ENCODE data around the gene FANCC. TPM values are rescaled to one million over a fixed set of nuclear protein-coding genes. Genes with fewer than 3 reads are reported as not detected.

The FANCC gene
- total RNA-seq, 1 donor, result 3.8 TPM

- Histone ChIP-seq H3K9me3 (ENCODE audit: low read depth, low read length) (no peaks in the 10 kb centered on the region), H3K4me1 (ENCODE audit: insufficient read depth, low read length) (no peaks in the 10 kb centered on the region), H3K27me3 (ENCODE audit: insufficient read depth, low read length) (no peaks in the 10 kb centered on the region), H3K4me3 (ENCODE audit: low read length) (no peak overlapping the region)
Measured at GRCh38 chr9:95090023-95090791, 227.3 kb downstream of the FANCC start.

GRCh38 chr9:95089257-95090022 lies 228.1 kb downstream of the FANCC start:
- Histone ChIP-seq H3K27me3 (ENCODE audit: insufficient read depth, low read length) (no peaks in the 10 kb centered on the region), H3K9me3 (ENCODE audit: low read depth, low read length) (no peaks in the 10 kb centered on the region), H3K4me1 (ENCODE audit: insufficient read depth, low read length) (no peaks in the 10 kb centered on the region), H3K4me3 (ENCODE audit: low read length) (no peak overlapping the region)

DNA sequence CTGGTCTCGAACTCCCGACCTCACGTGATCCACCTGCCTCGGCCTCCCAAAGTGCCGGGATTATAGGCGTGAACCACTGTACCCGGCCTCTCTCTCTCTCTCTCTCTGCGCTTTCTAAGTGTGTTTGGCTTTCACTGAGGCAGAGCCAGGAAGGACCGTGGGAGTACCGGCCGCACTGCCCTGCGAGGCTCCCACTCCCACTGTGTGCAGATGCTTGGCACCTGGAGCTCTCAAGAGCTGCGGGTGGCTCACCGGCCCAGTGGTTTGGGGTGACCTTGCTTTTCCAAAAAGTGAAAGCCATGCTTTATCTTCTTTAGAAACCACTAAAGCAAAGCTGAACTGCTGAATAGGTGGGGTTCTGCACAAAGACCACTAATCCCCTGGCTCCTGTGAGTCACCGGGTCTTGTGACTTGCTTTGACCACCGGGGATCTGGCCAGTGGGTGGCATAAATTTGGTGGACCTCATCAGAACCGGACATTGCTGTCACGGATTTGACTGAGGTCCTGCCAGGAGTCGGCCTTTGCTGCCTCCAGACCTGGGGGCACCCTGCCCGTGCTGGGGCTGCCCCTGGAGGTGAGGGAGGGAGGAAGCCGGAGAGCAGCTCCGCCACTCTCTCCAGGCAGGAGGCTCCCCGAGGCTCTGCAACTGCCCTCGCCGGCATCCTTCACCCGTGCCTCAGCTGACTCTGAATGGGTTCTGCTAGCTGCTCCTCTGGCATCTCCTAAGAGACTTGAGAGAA lies 228.9 kb downstream of the FANCC start:
- Histone ChIP-seq H3K4me3 (ENCODE audit: low read length) (no peak overlapping the region), H3K27me3 (ENCODE audit: insufficient read depth, low read length) (no peaks in the 10 kb centered on the region), H3K4me1 (ENCODE audit: insufficient read depth, low read length) (no peaks in the 10 kb centered on the region), H3K9me3 (ENCODE audit: low read depth, low read length) (no peaks in the 10 kb centered on the region)

- Histone ChIP-seq H3K27me3 (ENCODE audit: insufficient read depth, low read length) (no peaks in the 10 kb centered on the region), H3K4me3 (ENCODE audit: low read length) (no peak overlapping the region), H3K4me1 (ENCODE audit: insufficient read depth, low read length) (no peaks in the 10 kb centered on the region), H3K9me3 (ENCODE audit: low read depth, low read length) (no peaks in the 10 kb centered on the region)
Measured at GRCh38 chr9:95087659-95088242, 229.8 kb downstream of the FANCC start.

DNA sequence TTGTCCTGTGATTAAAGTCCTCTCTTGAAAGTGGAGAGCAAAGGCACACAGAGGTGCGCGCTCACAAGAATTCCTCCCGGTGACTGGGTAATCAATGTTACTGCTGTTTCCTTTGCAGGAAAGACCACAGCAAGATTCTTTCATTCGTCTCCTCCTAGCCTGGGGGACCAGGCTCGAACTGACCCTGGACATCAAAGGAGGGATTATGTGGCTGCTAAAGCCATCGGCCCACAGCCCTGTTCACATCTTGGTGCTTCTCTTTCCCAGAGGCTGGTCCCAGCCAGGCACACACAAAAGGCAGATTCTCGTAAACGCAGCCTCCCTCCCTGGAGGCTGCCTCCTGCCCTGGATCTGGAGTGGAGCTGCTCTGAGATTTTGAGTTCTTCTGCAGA lies 230.9 kb downstream of the FANCC start:
- Histone ChIP-seq H3K9me3 (ENCODE audit: low read depth, low read length) (no peaks in the 10 kb centered on the region), H3K27me3 (ENCODE audit: insufficient read depth, low read length) (no peaks in the 10 kb centered on the region), H3K4me1 (ENCODE audit: insufficient read depth, low read length) (no peaks in the 10 kb centered on the region), H3K4me3 (ENCODE audit: low read length) (no peak overlapping the region)

GRCh38 chr9:95085861-95086563 lies 231.5 kb downstream of the FANCC start:
- Histone ChIP-seq H3K4me3 (ENCODE audit: low read length) (no peak overlapping the region), H3K4me1 (ENCODE audit: insufficient read depth, low read length) (no peaks in the 10 kb centered on the region)

GRCh38 chr9:95085036-95085770 lies 232.3 kb downstream of the FANCC start:
- Histone ChIP-seq H3K4me3 (ENCODE audit: low read length) (no peak overlapping the region), H3K9me3 (ENCODE audit: low read depth, low read length) (no peaks in the 10 kb centered on the region), H3K4me1 (ENCODE audit: insufficient read depth, low read length) (no peaks in the 10 kb centered on the region), H3K27me3 (ENCODE audit: insufficient read depth, low read length) (no peaks in the 10 kb centered on the region)

More at GRCh38 chr9:95085861-95086563, 231.5 kb downstream of the FANCC start:
- no peaks in the 10 kb centered on the region for H3K27me3 ChIP-seq (ENCODE audit: insufficient read depth, low read length)
- no peaks in the 10 kb centered on the region for H3K9me3 ChIP-seq (ENCODE audit: low read depth, low read length)

- H3K4me1 ChIP-seq (ENCODE audit: insufficient read depth, low read length), result no peaks in the 10 kb centered on the region
- H3K9me3 ChIP-seq (ENCODE audit: low read depth, low read length), result no peaks in the 10 kb centered on the region
- no peaks in the 10 kb centered on the region for H3K27me3 ChIP-seq (ENCODE audit: insufficient read depth, low read length)
- H3K4me3 ChIP-seq (ENCODE audit: low read length), result no peak overlapping the region
Measured at GRCh38 chr9:95084254-95084934, 233.1 kb downstream of the FANCC start.

- H3K4me1 ChIP-seq (ENCODE audit: insufficient read depth, low read length), result no peaks in the 10 kb centered on the region
- no peaks in the 10 kb centered on the region for H3K27me3 ChIP-seq (ENCODE audit: insufficient read depth, low read length)
- no peak overlapping the region for H3K4me3 ChIP-seq (ENCODE audit: low read length)
- no peaks in the 10 kb centered on the region for H3K9me3 ChIP-seq (ENCODE audit: low read depth, low read length)
Measured at GRCh38 chr9:95083086-95083768, 234.3 kb downstream of the FANCC start.

- H3K27me3 ChIP-seq (ENCODE audit: insufficient read depth, low read length), result no peaks in the 10 kb centered on the region
- no peaks in the 10 kb centered on the region for H3K9me3 ChIP-seq (ENCODE audit: low read depth, low read length)
- H3K4me3 ChIP-seq (ENCODE audit: low read length), result no peak overlapping the region
- H3K4me1 ChIP-seq (ENCODE audit: insufficient read depth, low read length), result no peaks in the 10 kb centered on the region
Measured at GRCh38 chr9:95082401-95083084, 235.0 kb downstream of the FANCC start.

GRCh38 chr9:95081998-95082397 lies 235.5 kb downstream of the FANCC start:
- no peaks in the 10 kb centered on the region for H3K9me3 ChIP-seq (ENCODE audit: low read depth, low read length)
- no peak overlapping the region for H3K4me3 ChIP-seq (ENCODE audit: low read length)
- H3K4me1 ChIP-seq (ENCODE audit: insufficient read depth, low read length), result no peaks in the 10 kb centered on the region
- no peaks in the 10 kb centered on the region for H3K27me3 ChIP-seq (ENCODE audit: insufficient read depth, low read length)

DNA sequence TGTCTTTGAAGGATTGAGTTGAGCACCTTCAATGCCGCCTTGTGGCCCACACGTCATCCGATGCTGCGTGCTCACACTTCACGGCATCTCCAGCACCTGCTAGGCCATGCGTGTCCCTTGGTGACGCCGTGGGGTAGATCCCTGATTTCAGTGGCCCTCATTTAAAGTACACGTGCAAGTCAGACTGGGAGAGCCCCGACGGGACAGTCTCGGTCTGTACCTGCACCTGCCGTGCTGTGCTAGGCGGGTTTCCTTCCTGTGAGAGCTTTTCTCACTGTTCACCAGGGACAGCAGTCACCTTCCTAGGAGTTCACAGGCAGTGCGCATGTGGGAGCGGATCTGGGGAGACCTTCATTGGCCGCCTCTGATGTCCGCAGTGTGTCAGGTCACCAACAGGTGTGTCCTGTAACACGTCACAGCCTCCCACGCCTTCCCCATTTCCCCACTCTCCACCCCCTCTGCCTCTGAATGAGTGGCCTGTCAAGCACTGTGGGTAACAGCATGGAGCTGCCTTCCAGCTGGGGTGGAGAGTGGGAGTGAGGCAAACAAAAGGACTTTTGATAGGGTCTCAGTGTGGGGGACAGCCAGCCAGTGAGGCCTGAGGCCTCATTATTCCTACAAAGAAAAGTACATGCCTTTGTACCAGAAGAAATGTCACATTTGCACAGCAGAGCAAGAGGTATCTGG lies 236.4 kb downstream of the FANCC start:
- Histone ChIP-seq H3K4me3 (ENCODE audit: low read length) (no peak overlapping the region), H3K27me3 (ENCODE audit: insufficient read depth, low read length) (no peaks in the 10 kb centered on the region), H3K4me1 (ENCODE audit: insufficient read depth, low read length) (no peaks in the 10 kb centered on the region), H3K9me3 (ENCODE audit: low read depth, low read length) (no peaks in the 10 kb centered on the region)
